Measurements from ENCODE around the gene SLC7A8. TPM values are rescaled to one million over a fixed set of nuclear protein-coding genes. Genes with fewer than 3 reads are reported as not detected.

The SLC7A8 gene
- total and polyA plus RNA-seq, 2 experiments from 2014 or later = 117 to 124 TPM

DNA sequence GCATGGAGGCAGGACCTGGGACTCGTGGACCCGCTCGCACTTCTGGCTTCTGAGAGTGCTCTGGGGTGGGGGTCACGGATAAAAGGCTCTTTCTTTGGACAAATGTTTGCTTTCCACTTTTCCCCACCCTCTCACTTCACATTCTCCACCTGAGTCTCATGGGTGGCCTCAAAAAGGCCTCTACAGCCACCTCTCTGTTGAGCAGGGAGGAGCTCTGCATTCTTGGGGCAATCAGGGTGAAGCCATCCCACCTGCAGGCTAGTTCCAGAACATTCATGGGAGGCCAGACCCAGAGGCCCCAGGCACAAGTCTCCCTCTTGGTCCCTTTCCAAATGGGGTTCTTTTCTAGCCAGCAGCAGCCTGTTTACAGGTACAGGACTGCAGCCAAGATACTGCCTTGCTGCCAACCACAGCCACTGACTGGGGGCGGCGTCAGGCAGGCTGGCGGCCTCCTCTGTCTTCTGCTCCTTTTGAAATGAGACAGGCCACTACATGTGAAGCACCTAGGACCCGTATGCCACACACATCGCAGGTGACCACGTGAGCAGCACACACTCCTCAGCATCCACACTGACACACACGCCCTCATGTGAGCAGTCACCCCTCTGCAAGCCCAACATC, 46.2 kb downstream of the SLC7A8 start (continued):
- TF ChIP-seq, protein P1, sequence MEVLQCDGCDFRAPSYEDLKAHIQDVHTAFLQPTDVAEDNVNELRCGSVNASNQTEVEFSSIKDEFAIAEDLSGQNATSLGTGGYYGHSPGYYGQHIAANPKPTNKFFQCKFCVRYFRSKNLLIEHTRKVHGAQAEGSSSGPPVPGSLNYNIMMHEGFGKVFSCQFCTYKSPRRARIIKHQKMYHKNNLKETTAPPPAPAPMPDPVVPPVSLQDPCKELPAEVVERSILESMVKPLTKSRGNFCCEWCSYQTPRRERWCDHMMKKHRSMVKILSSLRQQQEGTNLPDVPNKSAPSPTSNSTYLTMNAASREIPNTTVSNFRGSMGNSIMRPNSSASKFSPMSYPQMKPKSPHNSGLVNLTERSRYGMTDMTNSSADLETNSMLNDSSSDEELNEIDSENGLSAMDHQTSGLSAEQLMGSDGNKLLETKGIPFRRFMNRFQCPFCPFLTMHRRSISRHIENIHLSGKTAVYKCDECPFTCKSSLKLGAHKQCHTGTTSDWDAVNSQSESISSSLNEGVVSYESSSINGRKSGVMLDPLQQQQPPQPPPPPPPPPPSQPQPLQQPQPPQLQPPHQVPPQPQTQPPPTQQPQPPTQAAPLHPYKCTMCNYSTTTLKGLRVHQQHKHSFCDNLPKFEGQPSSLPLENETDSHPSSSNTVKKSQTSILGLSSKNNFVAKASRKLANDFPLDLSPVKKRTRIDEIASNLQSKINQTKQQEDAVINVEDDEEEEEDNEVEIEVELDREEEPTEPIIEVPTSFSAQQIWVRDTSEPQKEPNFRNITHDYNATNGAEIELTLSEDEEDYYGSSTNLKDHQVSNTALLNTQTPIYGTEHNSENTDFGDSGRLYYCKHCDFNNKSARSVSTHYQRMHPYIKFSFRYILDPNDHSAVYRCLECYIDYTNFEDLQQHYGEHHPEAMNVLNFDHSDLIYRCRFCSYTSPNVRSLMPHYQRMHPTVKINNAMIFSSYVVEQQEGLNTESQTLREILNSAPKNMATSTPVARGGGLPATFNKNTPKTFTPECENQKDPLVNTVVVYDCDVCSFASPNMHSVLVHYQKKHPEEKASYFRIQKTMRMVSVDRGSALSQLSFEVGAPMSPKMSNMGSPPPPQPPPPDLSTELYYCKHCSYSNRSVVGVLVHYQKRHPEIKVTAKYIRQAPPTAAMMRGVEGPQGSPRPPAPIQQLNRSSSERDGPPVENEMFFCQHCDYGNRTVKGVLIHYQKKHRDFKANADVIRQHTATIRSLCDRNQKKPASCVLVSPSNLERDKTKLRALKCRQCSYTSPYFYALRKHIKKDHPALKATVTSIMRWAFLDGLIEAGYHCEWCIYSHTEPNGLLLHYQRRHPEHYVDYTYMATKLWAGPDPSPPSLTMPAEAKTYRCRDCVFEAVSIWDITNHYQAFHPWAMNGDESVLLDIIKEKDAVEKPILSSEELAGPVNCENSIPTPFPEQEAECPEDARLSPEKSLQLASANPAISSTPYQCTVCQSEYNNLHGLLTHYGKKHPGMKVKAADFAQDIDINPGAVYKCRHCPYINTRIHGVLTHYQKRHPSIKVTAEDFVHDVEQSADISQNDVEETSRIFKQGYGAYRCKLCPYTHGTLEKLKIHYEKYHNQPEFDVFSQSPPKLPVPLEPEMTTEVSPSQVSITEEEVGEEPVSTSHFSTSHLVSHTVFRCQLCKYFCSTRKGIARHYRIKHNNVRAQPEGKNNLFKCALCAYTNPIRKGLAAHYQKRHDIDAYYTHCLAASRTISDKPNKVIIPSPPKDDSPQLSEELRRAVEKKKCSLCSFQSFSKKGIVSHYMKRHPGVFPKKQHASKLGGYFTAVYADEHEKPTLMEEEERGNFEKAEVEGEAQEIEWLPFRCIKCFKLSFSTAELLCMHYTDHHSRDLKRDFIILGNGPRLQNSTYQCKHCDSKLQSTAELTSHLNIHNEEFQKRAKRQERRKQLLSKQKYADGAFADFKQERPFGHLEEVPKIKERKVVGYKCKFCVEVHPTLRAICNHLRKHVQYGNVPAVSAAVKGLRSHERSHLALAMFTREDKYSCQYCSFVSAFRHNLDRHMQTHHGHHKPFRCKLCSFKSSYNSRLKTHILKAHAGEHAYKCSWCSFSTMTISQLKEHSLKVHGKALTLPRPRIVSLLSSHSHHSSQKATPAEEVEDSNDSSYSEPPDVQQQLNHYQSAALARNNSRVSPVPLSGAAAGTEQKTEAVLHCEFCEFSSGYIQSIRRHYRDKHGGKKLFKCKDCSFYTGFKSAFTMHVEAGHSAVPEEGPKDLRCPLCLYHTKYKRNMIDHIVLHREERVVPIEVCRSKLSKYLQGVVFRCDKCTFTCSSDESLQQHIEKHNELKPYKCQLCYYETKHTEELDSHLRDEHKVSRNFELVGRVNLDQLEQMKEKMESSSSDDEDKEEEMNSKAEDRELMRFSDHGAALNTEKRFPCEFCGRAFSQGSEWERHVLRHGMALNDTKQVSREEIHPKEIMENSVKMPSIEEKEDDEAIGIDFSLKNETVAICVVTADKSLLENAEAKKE (CRISPR knock-in tag; IDR thresholded peaks at IDR 0.05) = no peak

DNA sequence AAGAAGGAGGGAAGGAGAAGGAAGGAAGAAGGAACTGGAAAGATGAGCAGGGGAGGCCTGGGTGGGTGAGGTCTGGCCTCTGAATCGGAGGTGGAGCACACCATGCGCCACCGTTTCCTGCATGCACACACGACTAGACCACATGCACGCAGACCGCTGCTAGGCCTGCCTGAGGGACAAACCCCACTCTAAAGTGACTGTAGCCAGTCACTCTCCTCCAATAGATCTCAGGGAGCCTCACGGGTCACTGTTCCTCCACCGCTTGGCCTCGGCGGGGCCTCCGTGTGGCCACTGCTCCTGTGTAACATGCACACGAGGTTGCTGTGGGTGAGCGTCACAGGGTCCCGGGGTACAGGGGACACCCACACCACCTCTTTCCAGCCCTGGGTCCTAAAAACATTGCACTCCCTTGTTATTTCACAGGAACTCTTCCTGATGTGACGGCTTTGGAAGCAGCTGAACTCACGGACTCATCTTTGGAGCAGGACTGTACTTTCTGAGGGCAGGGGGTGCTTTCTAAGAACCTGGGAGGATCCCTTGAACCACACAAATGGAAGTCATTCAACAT, 46.8 kb downstream of the SLC7A8 start:
- H3K36me3 ChIP-seq (ENCODE audit: insufficient read depth) = peaks cover 16% of the 10 kb centered on the region
- DNase-seq (ENCODE audit: low spot score) (no peak), ATAC-seq (no peak)
- Mint-ChIP-seq H3K27me3 (ENCODE audit: insufficient read depth, low read depth, poor library complexity) (peaks cover 3% of the 10 kb centered on the region), H3K4me1 (no peaks in the 10 kb centered on the region), H3K36me3 (ENCODE audit: low read depth) (peaks cover 63% of the 10 kb centered on the region), H3K9me3 (no peaks in the 10 kb centered on the region), H3K27ac (no peak overlapping the region), H3K4me3 (no peak overlapping the region)
- no peak overlapping the region for H2AFZ ChIP-seq
- no peaks in the 10 kb centered on the region for H3K27me3 ChIP-seq (ENCODE audit: insufficient read depth)
- no peak overlapping the region for H3K4me3 ChIP-seq
- H3K4me2 ChIP-seq = no peak overlapping the region
- no peaks in the 10 kb centered on the region for H3F3A ChIP-seq (replicated peaks; ENCODE audit: low read depth)
- no peaks in the 10 kb centered on the region for H3K9me2 ChIP-seq (ENCODE audit: insufficient read depth)
- no peaks in the 10 kb centered on the region for H3K79me2 ChIP-seq (replicated peaks; ENCODE audit: insufficient read depth)
- H3K4me1 ChIP-seq (ENCODE audit: insufficient read depth) = no peaks in the 10 kb centered on the region
- peaks cover 3% of the 10 kb centered on the region for H4K20me1 ChIP-seq (replicated peaks; ENCODE audit: insufficient read depth)
- H3K27ac ChIP-seq (ENCODE audit: low read depth) = no peak overlapping the region
- TF ChIP-seq, protein P1 (CRISPR knock-in tag; IDR thresholded peaks at IDR 0.05) = no peak
- TF ChIP-seq POLR2AphosphoS5 (IDR thresholded peaks at IDR 0.05; ENCODE audit: low read depth) (no peak), JUNB (IDR thresholded peaks at IDR 0.05; ENCODE audit: unreplicated experiment) (no peak), STAT1 (IDR thresholded peaks at IDR 0.05; ENCODE audit: unreplicated experiment) (no peak), EZH2phosphoT487 (IDR thresholded peaks at IDR 0.05; ENCODE audit: unreplicated experiment) (no peak), EZH2 (IDR thresholded peaks at IDR 0.05; ENCODE audit: low read depth, unreplicated experiment) (no peak)
- TF ChIP-seq, protein P2, sequence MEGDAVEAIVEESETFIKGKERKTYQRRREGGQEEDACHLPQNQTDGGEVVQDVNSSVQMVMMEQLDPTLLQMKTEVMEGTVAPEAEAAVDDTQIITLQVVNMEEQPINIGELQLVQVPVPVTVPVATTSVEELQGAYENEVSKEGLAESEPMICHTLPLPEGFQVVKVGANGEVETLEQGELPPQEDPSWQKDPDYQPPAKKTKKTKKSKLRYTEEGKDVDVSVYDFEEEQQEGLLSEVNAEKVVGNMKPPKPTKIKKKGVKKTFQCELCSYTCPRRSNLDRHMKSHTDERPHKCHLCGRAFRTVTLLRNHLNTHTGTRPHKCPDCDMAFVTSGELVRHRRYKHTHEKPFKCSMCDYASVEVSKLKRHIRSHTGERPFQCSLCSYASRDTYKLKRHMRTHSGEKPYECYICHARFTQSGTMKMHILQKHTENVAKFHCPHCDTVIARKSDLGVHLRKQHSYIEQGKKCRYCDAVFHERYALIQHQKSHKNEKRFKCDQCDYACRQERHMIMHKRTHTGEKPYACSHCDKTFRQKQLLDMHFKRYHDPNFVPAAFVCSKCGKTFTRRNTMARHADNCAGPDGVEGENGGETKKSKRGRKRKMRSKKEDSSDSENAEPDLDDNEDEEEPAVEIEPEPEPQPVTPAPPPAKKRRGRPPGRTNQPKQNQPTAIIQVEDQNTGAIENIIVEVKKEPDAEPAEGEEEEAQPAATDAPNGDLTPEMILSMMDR (conservative IDR thresholded peaks at IDR 0.05; ENCODE audit: low read depth in 2 of 2) = no peak
